Measurements from ENCODE around the gene COL4A6. TPM values are rescaled to one million over a fixed set of nuclear protein-coding genes. Genes with fewer than 3 reads are reported as not detected.
A peak's percentile ranks its signal among the peaks of the same experiment; 100 is the strongest.

Gene COL4A6
- total and polyA plus RNA-seq, 2 of the 4 experiments (the other 2 are of a cell fraction), result 0.36 to 0.74 TPM

GRCh38 chrX:108223585-108223984 is 214.6 kb downstream of the COL4A6 start:
- in situ Hi-C loops (cut with MboI; ENCODE audit: low sequenced_read_pairs) (loop anchor here (10.0 kb wide), 1 partner anchor 331 kb away; no protein-coding TSS in a partner anchor), intact Hi-C loops (cut with micrococcal nuclease) (no loop called here), dilution Hi-C loops (cut with HindIII; ENCODE audit: low sequenced_read_pairs, unreplicated experiment) (no loop called here)
- Histone ChIP-seq H3K9ac (ENCODE audit: low read depth, low read length) (no peak overlapping the region), H3K4me1 (ENCODE audit: control insufficient read depth, insufficient read depth, low read length) (peaks cover 2% of the 10 kb centered on the region; the same call in 1 of the 2 replicates), H4K20me1 (ENCODE audit: insufficient read depth, low read length) (no peaks in the 10 kb centered on the region), H4K91ac (ENCODE audit: insufficient read depth, low read depth, low read length) (0 out of 2 replicates have a peak overlapping the region, but pooled peaks have one; percentile 9), H3K27me3 (ENCODE audit: control insufficient read depth, insufficient read depth, low read length) (peaks cover 12% of the 10 kb centered on the region), H2BK5ac (ENCODE audit: low read depth, low read length, poor library complexity, severe bottlenecking) (no peak overlapping the region), H3K14ac (replicated peaks; ENCODE audit: low read depth, low read length) (no peak overlapping the region), H3K4ac (ENCODE audit: low read depth, low read length) (peak overlapping the region; percentile 41), H2BK15ac (ENCODE audit: low read depth, low read length) (no peak overlapping the region), H3K9me3 (ENCODE audit: control insufficient read depth, insufficient read depth, low read length) (no peaks in the 10 kb centered on the region), H2AFZ (replicated peaks; ENCODE audit: low read length, poor library complexity) (no peak overlapping the region), H2BK120ac (ENCODE audit: low read depth, low read length) (peak overlapping the region; percentile 36; the same call in 1 of the 2 replicates), H3K18ac (ENCODE audit: low read depth, low read length) (peak overlapping the region; percentile 17; the same call in 1 of the 2 replicates), H3K4me2 (ENCODE audit: low read depth, low read length) (no peak overlapping the region), H4K5ac (ENCODE audit: low read depth, low read length) (peak overlapping the region; percentile 15; the same call in 1 of the 2 replicates), H4K8ac (ENCODE audit: low read depth in 2 of 2, low read length in 2 of 2) (peak overlapping the region in 1 of 2 experiments; percentile 60; a peak in 1 of 4 replicates), H2BK20ac (ENCODE audit: low read depth, low read length) (peak overlapping the region; percentile 39; the same call in 1 of the 2 replicates), H3K23ac (ENCODE audit: low read depth, low read length) (no peak overlapping the region), H3K36me3 (ENCODE audit: control insufficient read depth, insufficient read depth, low read length) (no peaks in the 10 kb centered on the region), H2AK9ac (replicated peaks; ENCODE audit: low read depth, low read length, poor library complexity) (no peak overlapping the region), H3K56ac (ENCODE audit: extremely low read depth, insufficient read depth, low read length) (no peak overlapping the region), H3K9me1 (ENCODE audit: insufficient read depth, low read length) (no peaks in the 10 kb centered on the region), H3K4me3 (ENCODE audit: insufficient read depth, low read depth, low read length) (no peak overlapping the region), H3K27ac (ENCODE audit: insufficient read depth, low read length) (peak overlapping the region; percentile 54; the same call in 1 of the 2 replicates), H3K79me1 (ENCODE audit: low read depth in 1 of 2, low read length in 2 of 2) (no peaks in the 10 kb centered on the region), H2AK5ac (ENCODE audit: low read depth, low read length) (no peak overlapping the region)
- DNase-seq (no peak), ATAC-seq (ENCODE audit: low read depth) (peak; percentile 29; the same call in 1 of the 2 replicates)
- POLR2A ChIA-PET (ENCODE audit: unreplicated experiment), result no interaction called here
- TF ChIP-seq FOS (IDR thresholded peaks at IDR 0.05; ENCODE audit: low read depth, low read length) (no peak), MAZ (IDR thresholded peaks at IDR 0.05; ENCODE audit: borderline replicate concordance, low read depth, low read length) (no peak)
- CTCF ChIA-PET, result interaction anchor here (1.0 to 1.8 kb wide), 3 partner anchors 76 to 81 kb away, joined by 3 to 9 read pairs (median 3); no protein-coding TSS in a partner anchor
- WGBS, 2 experiments (ENCODE audit: extremely low coverage in 2 of 2, insufficient read length in 1 of 2), result 50% methylated on average over 1 of the region's 5 CpGs; no CpG with 5 or more reads in 1 of the 2 experiments
- BruUV-seq (replicated peaks), result no TSS peak
